HG02678 (cell line): ENCODE data around the gene DMAP1.

Experiments used
- ATAC-seq: cut with Tn5 transposase; IDR thresholded peaks from one replicate; pipeline ENCODE4 v1.9.1; 2021; ENCODE audit warnings: mild to moderate bottlenecking, moderate library complexity; ENCODE audit not compliant: unreplicated experiment

DMAP1 gene

DNA sequence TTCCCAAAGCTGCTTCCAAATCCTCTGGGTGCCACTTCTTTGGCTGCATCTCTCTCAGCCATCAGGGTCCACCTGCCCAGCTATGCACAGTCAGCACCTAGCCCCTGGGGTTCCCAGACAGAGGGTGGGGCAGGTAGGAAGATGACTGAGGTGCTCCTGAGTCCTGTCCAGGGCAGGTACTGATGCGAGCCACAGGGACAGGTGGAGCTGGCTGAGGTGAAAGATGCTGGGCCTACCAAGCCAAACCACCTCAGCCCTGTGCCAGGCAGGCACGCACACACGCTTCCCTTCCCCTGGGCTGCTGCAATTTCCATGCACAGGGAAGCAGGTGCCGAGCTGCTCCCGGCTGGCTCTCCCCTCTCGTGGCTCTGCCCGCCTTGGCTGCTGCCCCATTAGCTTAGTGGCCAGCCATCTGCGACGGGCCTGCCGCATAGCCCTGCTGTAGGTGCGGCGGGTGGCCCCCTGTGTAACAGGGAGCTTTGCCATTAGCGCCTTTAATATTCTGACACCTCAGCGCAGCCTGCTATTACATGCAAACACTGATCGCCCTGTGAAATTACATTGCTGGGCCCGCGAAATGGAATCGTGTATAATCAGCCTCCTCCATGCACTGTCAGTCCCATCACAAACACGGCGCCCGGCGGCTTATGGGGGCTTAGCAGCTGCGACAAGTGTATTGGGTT lies 38.9 kb downstream of the DMAP1 start:
- ATAC-seq = no peak

DNA sequence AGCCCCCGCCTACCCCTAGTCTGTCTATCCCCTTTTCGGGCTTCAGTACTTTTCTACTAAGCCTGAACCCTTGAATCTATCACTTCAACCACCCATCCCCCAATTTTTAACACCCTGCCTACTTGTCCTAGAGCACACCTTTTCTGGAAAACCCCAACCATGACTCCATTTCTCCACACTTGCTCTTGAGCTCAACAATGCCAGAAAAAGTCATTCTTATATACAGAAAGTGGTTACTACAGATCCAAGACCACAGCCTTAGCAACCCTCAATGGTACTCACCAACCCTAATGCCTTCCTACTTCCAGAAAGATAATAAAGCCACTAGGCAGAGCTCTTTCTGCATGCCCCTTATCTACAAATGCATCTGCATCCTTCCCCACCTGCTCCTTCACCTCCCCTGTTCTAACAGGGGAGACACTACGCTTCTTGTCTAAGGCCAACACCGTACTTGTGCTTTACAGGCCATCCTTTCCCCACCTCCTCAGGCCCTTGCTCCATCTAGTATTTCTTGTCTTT lies 41.2 kb downstream of the DMAP1 start:
- no peak for ATAC-seq

DNA sequence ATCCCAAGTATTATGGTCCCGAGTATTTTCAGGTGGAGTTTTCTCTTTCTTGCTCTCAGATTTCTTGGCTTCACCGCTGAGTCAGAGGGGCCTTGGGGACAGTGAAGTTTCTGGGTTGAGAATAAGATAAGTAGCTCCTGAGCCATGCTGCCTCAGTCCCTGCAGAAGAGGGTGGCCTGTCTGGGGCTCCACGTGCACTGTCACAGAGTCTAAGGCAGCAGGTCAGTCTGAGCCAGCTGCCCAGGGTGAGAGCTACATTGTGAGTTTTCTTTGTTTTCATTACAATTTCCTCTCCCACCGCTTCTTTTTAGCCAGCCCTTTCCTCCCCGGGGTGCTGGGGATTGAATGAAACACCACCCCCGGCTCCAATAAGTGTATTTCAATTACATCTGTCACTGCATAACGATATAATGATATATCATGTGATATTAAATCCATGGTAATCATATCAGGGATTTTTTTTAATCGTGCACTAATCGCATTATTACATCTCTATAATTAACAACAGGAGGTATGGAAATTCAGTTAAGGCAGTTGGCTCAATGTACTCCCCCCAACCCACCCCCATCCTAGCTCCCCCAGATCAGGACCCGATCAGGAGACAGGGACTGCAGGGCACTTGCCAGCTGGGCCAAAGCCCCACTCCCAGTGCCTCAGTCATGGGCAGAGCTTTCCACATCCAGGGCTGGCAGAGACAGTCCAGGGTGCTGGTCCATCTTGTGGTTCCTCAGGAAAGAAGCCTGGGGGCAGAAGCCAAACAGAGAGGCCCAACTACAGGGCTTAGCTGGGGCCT lies 43.7 kb downstream of the DMAP1 start:
- no peak for ATAC-seq

DNA sequence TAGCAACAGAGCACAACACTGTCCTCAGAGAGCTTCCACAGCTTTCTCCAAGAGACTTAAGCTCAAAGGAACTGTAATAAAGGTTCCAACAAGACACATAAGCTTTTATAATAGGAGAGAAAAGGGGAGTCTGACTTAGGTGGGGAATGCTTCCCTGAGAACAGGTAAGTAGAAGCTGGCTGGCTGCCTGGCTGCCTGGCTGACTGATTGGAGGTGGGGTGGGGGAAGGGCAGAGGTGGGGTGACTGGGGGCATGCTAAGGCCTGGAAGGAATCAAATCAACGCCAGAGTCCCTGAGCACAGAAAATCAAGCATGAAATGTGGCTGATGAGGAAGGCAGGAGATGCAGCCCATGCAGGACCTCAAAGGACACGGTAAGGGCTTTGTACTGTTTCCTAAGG lies 45.8 kb downstream of the DMAP1 start:
- no peak for ATAC-seq

DNA sequence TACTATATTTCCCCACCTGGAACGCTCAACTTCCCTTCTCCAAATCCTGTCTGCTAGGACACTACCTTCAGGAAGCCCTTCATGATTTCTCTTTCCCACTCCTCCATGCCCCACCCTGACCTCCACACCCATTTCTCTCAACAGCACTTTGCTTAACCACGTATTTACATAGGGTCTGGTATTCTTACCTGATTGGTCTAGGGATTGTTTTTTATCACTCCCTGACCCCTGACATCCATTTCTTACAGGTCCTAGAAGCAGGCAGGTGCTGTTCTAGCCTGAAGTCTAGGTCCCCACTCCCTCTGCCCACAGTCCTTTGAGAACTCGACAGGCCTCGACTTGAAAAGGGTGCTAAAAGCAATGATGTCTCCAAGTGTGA lies 47.5 kb downstream of the DMAP1 start:
- no peak for ATAC-seq

DNA sequence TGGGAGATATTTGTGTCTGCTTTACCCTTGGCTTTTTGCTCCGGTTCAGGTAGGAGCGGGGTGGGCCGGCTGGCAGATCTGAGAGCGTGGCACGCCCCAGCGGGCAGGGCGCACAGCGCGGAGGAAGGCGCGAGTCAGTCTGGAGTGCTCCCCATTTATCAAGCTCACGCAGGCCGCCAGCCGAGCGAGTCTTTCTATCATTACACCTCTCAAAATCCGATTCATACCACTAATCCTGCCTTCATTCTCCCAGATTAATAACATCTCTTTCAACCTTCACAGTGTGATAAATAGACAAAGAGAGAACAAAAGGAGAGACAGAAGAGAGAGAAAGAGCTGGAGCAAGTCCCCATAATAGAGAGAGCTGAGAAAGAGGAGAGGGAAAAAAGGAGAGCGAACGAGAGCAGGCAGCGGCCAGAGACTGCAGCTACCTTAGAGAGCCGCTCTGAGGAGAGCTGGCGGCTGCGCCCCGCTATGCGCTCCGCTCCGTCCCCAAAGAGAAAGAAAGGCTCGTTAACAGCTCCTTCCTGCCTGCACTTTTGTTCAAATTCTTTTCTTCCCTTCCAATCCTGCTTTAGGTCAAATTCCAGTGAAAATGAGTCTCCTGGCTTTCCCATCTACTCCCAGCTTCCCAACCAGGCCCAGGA lies 48.0 kb downstream of the DMAP1 start:
- no peak for ATAC-seq

DNA sequence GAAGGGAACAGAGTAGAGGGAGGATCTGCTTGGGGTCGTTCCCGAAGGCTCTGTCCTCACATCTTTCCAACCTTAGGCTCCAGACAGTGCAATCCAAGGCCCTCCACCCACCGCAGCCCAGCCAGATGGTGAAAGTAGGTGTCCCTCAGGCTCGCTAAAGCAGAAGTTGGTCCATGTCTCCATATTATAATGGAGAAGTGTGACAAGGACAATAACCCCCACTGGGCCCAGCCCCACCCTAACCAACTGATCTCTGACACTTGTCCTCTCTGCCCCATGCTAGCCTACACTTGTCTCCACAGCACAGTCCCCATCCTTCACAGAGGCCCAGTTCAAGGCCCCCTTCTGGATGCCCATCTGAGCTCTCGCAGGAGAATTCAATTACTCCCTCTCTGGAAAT lies 48.7 kb downstream of the DMAP1 start:
- no peak for ATAC-seq

DNA sequence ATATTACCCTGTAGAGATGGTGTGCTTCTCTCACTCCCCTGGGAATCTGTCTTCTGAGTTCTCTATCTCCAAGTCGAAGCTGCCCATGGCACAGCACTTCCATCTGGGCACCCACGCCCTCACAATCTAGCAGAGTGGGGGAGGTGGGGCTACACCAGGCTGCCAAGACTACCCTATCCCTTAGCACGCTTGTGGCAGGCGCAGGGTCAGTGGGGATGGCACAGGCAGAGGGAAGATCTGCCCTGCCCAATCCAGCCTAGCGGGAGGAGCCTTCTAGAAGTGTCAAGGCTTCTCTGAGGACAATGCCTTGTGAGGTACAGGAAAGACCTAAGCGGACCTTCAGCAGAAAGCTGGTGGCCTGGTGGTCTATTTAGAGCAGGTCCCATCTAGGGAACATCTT lies 49.1 kb downstream of the DMAP1 start:
- ATAC-seq = no peak

DNA sequence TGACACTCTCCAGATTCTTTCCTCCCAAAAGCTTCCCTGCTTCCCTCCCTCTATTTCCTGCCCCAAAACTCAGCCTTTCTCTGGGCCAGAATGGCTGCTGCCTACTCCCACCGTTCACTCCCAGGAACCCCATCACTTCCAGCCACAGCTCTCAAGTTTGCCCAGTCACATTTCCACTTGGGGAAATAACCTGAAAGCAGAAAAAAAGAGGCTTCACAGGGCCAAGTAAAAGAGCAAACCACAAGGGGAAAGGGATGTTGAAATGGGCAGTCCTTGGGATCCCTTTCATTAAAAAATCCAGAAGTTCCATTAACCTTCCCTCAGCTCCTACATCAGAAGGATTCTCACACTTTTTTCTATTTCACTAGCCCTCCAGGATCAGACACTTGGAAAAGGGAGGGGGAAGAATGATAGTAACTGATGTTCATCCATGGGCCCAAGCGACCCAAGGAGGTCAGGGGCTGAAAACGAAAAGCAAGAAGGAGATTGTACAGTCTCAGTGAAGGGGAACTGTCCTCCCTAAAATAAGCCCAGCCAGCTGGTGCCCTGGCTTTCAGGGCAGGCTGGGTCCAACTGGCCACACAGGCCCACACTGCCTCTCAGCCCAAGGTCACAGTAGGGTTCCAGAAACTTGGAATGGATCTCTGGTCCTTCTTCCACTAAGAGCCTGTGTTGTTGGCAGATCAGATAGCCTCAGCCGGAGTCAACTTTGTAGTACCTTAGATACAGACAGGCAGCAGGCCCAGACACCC lies 49.7 kb downstream of the DMAP1 start:
- ATAC-seq = no peak

DNA sequence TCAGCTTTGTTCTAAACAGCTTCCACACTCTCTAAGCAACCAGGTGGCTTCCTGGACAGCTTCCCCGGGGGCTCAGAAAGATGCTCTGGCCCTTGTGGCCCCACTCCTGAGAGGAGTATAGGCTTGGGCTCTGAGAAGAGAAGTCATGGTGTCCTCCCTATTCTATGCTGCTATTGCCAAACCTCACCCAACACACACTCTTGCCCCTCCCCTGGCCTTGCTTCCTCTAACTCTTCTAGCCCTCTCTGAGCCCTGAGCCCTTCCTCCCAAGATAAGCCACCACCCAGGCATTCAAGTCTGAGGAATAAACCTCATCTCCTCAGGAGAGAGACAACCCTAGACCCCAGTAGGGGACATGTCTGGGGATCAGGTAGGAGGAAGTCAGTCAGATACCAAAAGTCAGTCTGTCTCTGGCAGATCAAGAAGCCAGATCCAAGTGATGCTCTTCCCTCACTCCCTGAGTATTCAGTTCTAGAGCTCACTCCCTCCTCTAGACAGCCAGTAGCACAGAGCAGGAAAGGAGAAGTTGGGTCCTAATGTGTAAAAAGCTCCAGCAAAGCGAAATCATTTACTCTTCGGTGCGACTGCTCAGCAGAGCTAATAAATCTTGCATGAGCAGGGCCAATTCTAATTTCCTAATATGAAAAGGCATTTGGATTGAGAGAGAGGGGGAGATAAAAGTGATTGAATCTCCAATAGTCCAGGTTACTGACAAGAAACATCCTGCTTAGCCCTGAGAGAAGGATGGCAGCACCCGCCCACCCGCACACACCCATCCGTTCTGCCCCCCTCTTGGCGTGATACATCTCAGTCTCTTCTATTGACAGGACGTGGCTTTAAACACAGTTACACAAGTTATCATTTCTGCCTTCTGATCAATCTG lies 50.5 kb downstream of the DMAP1 start:
- no peak for ATAC-seq

DNA sequence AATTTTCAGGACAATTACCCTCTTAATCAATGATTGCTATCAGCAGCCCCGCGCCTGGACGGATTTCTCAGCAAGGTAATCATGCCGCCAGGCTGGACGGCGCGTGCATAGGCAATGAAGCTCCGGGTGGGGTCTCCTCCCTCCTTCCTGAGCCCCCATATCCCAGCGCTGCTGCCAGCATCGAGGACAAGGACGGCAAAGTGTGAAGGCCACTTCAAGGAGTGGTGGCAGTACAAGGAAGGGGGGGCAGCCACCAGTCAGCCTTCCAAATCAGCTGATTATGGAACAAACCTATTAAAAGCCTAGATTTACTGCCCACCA lies 51.1 kb downstream of the DMAP1 start:
- ATAC-seq = no peak

DNA sequence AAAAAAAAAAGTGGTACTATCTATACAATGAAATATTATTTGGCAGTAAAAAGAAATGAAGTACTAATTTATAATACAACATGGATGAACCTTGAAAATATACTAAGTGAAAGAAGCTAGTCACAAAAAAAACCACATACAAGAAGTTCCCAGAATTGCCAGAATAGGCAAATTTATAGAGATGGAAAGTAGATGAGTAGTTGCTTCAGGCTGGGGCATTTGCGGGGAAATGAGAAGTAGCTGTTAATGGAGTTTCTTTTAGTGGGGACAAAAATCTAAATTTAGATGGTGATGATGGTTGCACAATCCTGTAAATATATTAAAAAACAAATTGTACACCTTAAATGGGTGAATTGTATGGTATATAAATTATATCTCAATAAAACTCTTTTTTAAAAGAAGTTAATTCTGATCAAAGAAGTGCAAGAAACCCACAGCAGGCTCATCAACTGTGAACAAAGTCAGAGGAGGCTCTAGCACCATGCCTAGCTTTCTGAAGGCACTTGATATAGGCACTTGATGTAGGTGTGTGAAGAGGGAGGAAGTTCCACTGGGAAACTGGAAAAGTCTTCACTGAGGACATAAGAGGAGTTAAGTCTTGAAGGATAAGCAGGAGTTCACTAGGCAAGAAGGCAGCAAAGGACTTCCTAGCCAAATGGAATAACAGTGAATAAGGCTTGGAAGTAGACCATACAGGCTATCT lies 52.5 kb downstream of the DMAP1 start:
- no peak for ATAC-seq

DNA sequence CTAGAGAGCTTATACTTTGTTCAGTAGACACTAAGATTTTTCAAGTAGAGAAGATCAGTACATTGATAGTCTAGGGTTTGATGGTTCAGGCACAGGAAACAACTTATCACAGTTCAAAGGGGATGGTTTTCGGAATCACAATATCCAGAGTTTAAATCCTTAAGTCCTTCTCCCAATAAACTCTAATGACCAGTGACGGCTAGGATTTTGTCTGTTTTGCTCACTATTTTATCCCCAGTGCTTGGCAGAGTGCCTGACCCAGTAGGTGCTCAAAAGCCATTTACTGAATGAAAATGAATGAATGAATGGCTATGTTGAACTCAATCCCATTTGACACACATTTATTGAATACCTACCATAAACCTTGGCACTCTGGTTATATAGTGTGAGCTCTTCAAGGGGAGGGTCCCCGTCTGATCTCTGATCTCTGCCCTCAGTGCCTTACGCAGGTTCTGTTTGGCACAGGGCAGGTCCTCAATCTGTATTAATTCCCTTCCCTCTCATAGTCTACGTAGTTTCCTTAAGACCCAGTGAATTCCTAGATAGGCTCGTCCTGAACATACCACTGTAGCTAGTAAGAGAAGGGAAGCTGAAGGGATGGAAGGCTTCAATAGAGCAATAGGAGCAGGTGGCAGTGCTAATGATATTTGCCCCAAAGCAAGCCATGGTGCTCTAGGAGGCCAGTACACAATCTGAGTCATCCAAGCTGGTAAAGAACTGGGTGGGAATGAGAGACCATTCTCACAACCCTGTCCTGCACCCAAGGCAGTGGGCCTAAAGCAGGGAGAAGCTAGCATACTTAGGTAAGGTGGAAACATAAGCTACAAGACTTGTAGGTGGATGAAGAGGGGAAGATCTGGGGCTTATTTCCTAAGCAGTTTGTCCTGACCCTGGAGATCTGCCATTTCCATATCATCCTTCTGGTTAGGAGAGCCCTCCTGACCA lies 53.4 kb downstream of the DMAP1 start:
- no peak for ATAC-seq

DNA sequence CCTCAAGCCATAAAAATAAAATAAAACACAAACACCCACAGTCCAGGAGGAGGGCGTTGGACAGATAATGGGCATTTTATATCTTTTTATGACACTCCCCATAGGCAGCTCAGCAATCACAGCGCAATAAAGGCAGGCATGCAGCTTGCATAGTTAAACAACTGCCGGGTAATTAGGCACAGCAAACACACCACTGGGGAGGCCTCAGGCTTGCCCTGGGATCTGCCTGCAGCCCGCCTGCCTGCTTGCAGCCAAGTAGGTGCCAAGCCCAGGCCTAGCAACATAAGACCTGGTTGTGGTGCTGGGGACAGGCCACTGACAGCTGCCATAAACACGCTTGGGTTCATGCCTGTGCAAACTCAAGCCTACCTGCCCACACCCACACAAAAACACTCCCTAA lies 54.2 kb downstream of the DMAP1 start:
- no peak for ATAC-seq

DNA sequence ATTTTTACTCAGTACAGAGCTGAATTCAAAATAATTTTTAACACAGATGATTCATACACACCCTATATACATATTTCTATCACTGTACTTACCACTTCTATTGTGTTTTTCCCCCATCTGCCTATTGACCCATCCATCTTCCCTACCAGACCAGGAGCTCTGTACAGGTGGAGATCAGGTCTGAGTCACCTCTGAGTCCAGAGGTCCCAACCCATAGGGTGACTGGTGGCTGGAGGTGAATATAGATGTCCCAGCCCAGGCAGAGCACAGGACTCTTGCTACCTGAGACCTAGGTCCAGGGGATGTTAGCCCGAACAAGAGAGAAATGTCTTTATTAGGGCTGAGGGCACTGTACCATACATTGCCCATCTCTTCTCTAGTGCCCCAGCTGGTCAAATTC lies 54.8 kb downstream of the DMAP1 start:
- ATAC-seq = no peak
